Stomach (tissue), 4 donors: ENCODE data around the gene CRADD.

Experiments used
- CTCF ChIP-seq, 7 experiments: fragments of 450-650 bp in 4 of 7; fragments of 200-600 bp in 3 of 7; sonication (generic) in 3 of 7; IDR thresholded peaks; one replicate each; pipeline ENCODE4 v1.5.1; 2016 to 2019; ENCODE audit warnings: antibody characterized with exemption in 7 of 7, control low read depth in 2 of 7, mild to moderate bottlenecking in 1 of 7
- POLR2A ChIP-seq, 4 donors: fragments of 450-650 bp; IDR thresholded peaks; one replicate each; pipeline ENCODE4 v1.6.1; 2016; ENCODE audit warnings: antibody characterized with exemption in 4 of 4, control low read depth in 2 of 4, mild to moderate bottlenecking in 1 of 4, moderate library complexity in 1 of 4
- POLR2AphosphoS5 ChIP-seq, 3 donors: sonication (generic); formaldehyde crosslinking; IDR thresholded peaks; one replicate each; pipeline ENCODE4 v1.6.1; 2016; ENCODE audit warnings: antibody characterized with exemption in 3 of 3

GRCh38 chr12:93682846-93683261 lies 5.7 kb downstream of the CRADD start:
- TF ChIP-seq CTCF (IDR thresholded peaks at IDR 0.05): no peak
- no peak for TF ChIP-seq POLR2AphosphoS5 (IDR thresholded peaks at IDR 0.05)
- no peak for TF ChIP-seq POLR2A (IDR thresholded peaks at IDR 0.05)
